SIG-M5 treated with dmso at 0.1 percent for 504 hours (cell line): ENCODE results near the gene CRIM1.

Experiments used
- DNase-seq: peaks from one replicate; lab custom pipeline; 2025; ENCODE audit not compliant: unreplicated experiment; lab: John Stamatoyannopoulos, UW

The CRIM1 gene

DNA sequence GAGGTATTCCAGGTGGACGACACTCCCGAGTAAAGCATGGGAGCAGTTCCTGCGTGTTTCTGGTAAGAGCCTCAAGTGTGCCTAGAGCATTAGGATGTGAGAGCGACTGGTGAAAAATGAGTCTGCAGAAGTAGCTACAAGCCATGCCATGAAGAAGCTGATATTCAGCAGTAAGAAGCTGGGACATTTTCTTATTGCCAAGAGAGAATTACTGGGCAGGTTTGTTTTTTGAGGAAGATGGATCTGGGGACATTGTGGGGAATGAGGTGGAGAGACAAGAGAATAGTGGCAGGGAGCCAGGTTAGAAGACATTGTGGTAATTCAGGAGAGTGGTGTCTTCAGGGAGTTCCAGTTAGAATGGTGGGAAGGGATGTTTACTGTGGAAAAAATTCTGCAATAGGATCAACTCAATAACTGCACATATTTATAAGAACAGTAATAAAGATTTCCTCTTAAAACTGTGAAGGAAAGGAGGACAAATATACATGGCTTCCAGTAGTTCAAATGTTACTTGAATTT, 38.2 kb downstream of the CRIM1 start:
- no peak for DNase-seq

DNA sequence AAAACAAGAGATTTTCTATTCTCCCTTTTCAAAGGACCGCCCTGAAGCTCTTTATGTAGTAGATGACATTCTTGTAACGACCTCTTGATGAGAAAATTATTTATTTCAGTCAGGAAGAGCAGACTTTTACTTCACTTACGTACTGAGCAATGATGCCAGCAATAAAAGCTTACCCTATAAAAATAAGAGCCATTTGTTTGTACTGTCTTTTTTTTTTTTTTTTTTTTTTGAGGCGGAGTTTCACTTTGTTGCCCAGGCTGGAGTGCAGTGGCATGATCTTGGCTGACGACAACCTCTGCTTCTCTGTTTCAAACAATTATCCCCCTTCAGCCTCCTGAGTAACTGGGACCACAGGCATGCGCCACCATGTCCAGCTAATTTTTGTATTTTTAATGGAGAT, 39.2 kb downstream of the CRIM1 start:
- DNase-seq = no peak

DNA sequence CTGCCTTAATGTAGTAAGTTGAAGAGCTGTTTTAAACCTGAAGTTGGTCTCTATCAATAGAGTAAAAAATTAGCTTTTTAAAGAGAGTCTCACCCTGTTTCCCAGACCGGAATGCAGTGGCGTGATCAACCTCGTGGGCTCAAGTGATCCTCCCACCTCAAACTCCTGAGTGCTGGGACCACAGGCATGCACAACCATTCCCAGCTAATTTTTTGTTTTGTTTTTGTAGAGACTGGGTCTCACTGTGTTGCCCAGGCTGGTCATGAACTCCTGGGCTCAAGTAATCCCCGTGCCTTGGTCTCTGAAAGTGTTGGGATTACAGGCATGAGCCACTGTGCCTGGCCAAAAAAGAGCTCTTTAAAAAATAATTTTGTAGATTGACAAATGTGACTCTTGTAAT, 40.3 kb downstream of the CRIM1 start:
- no peak for DNase-seq

DNA sequence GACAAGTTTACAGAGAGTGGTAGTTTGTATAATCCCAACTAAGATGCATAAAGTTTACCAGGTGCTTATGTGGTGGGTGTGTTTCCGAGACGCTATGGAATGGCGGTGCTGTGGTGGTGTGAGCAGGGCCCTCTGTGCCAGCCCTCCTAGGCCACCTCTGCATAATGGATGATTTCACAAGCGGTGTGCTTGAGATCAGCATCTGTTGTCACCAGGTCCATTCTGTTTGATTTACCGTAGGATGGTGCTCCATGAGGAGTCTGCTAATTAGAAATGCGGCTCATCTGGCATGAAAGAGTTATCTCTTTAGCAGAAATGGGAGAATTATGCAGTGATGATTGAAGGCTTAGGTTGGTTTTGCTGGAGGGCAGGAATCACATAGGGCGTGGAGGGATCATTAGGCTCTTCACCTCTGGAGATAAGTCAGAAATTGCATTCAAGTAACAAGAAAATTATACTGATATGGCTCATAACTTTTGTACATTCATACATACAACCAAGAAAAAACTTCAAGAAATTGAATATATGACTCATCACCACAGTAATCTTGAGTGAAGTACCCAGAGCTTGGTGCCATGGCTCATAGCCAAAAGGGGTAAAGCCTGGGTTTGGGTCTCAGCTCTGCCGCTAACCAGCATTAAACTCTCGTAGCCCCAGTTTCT, 41.4 kb downstream of the CRIM1 start:
- DNase-seq = no peak

DNA sequence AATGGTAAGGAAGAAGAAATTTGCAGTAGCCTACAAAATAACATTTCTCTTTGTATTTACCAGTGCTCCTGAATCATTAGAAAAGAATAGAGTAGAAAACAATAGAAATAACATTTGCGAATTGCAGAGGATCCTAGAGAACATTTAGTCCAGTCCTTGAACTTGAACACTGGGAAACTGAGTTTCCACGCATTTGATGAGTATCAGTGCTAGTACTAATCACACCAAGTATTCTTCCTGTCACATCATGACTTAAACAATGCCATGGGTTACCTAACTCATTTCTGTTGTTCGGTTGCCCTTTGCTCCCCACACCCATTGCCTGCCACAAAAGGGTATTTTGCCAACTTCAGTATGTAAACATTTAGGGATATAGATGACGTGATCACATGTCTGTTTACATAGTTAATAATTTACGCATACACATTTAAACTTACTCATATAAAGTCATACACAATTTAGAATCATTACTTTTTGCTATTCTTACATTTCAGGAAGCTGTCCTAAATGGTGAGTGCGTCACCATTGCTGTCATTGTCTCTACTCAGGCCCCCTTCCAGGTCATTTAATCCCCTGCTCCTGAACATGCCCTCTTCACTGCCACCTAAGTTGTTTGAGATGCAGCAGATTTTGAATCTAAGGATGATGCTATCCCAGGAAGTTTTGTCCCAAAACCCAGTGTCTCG, 42.3 kb downstream of the CRIM1 start:
- DNase-seq = no peak

DNA sequence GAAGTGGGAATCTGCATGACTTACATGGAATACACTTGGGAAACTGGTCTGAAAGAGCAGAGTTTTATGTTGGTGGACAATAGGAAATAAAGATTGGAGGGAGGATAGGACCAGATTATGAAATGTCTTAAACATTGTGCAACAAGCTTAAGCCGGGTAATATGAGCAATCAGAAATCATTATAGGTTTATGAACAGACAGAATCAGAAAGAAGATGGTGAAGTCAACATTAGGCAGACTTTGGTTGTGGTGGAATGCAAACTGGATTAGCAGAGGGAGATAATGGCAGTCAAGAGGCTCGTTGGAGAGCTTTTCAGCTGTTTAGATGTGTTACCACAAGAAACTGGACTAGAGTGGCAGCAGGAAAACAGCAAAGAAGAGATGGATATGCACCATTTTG, 43.5 kb downstream of the CRIM1 start:
- no peak for DNase-seq

DNA sequence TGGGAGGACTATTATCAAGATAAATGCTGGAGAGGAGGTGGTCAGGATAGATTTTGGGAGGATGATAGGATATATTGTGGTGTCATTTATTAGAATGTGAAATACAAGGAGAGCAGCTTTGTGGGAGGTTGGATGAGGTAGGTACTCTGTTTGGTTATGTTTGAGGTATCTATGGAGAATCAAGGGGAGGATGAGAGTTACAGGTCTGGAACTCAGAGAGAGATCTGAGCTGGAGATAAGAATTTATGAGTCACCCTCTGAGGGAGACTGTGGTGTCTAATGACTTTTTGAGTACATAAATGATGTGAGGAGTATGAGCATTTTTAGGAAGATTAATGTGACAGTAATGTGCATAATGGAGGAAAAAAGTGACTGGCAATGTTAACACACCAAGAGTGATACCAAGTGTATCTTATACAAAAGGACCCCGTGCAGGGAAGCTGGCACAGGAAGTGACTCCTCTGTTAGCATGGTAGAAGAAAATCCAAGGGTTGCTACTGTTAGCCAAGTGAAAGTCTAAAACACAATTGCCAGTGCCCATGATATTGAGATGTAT, 48.2 kb downstream of the CRIM1 start:
- peak; percentile 53 for DNase-seq

DNA sequence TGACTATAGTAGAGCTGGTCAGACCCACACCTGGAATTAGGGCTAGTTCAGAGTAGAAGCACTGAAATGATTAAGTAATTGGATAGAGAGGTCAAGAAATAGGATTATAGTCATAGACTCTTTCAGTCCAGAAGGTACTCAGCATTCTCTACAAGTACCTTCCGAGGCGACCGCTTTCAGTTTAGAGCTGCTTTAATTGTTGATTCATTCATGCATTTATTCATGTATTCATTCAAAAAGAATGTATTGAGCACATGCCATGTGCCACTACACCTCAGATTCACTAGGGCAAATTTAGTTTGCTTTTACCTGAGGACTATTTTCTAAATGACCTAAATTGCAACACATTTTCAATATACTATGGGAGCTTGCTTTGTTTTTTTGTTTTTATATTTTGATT, 48.7 kb downstream of the CRIM1 start:
- DNase-seq = no peak

DNA sequence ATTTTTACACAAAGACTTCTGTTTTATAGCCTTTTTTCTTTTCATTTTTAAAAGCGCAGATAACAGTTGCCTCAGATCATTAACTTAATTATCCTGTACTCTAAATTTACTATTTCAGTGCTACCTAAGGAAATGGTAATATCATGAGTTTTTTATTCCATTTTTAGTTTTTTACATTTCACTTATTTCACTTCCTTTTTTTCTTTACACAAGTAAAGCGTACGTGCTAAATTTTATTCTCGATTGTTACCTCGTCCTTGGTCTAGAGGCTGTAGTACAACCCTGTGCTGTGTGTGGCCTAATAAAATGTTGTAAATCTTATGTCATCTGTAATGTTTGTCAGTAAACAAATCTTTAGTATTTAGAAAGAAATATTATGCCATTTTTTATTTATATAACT, 49.2 kb downstream of the CRIM1 start:
- DNase-seq = no peak

DNA sequence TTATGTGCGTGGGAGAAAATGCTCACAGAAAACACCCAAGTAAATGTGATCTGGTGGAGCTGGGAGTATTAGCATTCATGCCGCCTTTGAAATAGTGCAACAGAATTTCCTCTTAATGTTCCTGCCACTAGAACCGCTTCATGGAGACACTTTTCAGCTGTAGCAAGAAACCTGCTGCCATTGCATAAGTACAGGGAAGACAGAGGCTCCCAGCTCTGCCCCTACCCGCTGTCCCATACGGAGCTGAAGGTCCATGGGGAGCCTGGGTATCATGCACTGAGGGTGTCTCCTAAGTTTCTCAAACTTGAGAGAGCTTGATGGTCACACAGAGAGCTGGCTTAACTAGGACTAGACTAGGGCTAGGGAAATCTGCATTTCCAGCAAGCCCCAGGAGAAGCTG, 49.6 kb downstream of the CRIM1 start:
- no peak for DNase-seq

DNA sequence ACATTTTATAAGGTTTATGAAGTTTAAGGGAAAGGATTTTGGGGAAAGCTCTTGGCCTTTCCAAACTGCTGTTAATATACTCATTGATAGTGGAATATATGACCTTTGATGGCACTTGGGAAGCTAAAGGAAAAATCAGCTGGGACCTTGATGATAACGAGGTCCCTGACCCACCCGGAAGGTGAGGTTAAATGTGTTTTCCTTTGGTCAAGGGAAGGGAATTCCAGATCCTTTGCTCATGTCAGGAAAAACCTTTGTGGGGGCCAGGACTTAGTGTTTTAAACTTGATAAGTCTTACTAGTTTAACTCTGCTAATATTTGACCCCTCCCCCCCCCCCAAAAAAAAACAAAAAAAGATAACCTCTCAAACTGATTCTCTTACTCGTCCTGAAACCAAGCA, 50.7 kb downstream of the CRIM1 start:
- no peak for DNase-seq

DNA sequence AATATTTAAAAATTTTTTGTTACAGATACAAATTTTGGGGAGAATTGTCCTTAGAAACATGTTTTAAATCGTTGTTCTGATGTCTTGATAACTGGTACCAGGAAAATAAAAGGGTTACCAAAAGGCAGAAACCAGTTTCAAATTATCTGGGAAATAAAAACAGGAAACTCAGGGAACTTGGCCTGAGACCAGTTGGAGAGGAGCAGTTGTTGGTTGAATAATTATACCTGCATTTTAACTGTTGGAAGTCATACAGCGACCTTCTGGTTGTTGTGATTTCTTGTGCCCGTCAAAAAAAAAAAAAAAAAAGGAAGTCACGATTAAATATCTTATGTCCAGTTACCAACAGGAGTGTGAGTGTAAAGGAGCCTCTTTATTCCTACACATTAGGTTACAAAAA, 51.8 kb downstream of the CRIM1 start:
- no peak for DNase-seq

DNA sequence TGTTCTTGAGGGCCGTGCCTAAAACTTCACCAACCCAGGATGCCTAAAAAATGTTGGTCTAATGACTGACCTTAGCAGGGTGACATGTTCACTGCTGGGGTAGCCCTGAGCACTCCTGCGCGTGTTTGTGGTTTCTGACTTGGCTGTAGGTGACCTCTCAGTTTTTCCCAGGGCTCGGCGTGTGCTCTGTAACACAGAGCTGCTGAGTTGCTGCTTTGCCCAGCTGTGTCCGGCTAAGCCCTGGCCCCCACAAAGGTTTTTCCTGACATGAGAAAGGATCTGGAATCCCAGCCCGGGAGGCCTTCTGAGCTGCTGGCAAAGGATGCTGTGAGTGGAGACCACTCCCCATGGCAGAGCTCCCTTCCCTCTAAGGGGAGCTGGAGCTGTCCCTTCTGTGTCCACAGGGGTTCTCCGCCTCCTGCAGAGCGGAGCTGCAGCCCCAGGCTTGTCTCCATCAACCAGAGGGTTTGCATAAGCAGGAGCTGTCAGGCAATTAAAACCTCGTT, 52.7 kb downstream of the CRIM1 start:
- DNase-seq = no peak

DNA sequence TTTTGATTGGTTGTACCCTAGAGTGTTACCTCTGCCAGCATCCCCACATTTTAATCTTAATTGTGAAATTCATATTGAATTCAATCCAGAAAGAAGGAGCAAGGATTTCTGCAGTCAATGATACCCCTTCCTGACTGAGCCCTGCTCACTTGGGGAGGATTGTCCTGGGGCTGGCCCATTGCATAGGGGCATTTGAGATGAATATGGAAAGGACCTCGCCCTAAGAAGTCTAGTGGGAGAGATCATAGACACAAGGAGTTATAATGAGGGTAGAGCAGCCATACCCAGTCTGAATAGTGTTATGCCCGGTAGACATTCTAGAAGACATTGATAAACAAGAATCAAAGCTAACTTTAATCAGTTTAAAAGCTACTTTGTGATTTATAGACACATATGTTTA, 53.8 kb downstream of the CRIM1 start:
- DNase-seq = no peak

DNA sequence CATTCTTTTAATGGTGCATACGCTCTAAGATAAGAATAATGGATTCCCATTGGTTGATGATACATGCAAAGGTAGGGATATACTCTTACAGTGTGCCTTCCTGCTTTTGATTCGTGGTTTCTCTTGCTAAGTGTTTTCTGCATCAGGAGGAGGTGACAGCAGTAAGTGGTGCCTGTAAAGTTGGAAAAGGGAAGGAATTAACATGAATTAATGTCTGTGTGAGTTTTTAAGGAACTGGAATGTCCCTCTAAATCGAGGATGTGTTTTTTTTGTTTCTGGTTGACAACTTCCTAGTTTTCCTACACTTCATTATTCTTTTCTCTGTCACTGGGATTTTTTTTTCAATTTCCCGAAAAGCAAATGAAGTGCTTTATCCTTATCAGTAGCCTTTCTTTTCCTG, 54.4 kb downstream of the CRIM1 start:
- no peak for DNase-seq

DNA sequence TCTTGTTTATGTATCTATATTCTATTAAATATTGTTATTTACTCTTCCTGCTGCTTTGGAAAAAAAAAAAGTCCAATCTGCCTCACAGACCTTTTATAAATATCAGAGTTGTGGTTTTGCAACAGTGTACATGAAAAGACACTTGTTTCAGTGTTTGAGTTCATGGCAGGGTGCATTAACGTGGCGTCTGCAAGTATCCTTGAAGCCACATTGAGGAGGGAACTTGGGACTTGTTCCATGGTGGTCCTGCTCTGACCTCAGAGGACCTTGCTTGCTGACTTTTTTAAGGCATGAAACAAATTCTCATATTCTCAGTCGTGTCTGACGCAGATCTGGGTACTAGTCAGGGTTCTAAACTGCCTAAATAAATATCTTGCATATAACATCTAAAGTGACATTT, 55.1 kb downstream of the CRIM1 start:
- no peak for DNase-seq

DNA sequence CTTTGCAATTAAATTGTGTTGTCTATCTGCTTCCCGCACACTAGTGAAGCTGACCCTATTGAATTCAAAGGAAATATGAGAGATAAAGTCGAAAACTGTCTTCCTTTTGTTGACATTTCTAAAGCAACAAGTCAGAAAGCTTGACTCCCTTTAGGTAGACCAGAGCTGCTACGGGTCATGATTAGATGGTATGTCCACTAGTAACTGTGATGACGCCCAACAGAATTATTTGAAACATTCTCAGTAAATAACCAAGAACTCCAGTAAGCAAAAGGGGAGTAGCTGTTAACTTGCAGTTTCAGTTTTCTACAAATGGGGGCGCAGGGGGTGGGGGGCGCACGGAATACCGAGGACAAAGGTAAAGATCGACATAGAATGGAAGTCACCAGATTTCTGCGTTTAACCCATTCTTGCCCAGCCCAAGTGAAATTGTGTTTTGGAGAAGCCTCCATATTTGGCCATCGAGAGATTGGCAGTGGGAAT, 56.4 kb downstream of the CRIM1 start:
- DNase-seq = no peak

DNA sequence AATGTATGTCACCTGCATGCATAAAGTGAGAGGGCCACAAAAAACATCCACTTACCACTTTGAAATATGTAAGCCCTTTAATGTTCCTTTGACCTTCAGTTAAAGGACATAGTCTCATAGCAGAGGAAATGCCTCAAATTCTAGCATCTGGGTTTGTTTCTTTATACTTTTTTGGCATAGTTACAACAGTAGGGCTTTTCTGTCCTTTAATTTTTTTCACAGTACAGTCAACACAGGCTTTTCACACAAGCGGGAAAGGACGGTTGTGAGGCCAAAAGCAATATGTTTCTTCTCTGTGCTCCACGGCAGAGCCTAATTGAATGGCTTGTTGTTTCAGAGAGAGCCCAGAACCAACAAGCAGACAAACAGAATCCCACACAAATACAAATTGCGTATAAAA, 57.6 kb downstream of the CRIM1 start:
- no peak for DNase-seq

DNA sequence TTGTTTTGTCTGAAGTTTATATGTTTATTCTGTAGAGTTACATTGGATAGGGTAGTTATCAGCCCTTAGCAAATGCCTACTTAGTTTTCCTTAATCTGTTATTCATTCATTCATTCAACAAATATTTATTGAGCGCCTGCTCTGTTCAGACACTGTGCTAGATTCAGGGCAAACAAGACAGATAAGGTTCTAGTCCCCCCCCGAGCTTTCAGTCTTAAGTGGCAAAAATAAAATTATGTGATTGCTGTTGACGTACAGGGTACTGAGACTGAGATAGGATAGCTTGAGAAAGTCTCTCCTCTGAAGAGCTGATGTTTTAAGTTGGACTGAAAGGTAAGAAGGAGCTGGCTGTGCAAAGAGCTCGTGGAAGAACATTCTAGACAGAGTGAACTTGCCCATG, 58.7 kb downstream of the CRIM1 start:
- no peak for DNase-seq

DNA sequence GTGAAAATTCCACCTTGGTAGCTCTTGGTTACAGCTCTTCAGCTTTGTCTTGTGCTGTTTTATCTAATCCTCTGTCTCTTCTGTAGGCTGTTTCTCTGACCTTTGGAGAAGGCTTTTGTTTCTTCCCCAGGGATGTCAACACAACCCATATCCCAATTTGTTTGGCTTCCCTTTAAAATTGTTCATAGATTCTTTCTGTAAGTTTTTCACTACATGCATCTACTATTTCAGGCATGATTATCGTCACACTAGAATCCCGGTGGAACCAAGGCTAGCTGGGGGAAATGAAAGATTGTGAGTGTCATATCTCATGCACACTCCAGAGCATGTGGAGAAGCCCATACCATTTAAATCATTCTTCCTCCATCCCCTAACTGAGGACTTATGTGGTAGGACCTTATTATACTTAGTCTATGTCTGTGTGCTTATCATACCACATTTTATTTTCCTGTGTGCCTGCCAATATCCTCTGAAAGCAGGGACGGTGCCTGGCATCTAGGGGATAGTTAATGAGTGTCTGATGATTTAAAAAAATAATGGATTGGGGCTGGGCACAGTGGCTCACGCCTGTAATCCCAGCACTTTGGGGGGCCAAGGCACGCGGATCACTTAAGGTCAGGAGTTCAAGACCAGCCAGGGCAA, 59.9 kb downstream of the CRIM1 start:
- DNase-seq = no peak

DNA sequence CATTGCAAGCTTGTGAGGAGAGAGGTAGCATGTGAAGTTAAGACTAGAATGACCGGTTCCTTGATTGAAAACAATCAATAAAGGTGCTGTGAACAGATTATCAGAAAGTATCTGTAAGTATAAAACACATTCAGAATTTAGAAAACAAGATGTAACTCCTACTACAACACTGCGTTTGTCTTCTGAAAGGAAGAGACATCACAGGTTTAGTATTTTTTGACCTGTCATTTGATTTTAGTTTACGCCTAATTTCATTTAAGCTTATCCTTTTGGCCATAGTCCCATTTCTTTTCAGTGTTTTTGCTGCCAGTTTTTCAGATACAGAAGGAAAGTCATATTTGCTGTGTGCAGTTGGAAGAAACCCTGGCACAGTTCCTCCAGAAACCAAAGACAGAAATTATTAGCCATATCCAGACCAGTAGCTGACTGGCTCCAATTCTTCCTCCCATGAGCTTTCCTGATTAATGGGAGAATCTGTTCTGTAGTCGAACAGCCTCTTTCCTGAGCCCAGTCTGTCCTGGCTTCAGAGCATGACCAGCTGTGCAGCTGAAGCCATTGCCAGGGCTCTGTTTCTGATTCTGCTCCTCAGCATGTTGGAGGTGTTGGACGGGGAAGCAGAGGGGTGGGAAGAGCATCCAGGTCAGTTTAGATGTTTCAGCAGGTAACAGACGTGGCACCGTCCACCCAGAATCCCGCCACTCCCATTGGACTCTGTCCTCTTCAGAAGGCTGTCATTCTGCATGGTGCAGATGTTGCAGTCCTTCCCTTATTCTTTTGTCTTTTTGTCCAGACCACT, 61.0 kb downstream of the CRIM1 start:
- DNase-seq = no peak
